Stimulated activated naive CD4-positive, alpha-beta T cell treated with Interleukin-2 at 50 U/mL for 16 hours (primary cell): ENCODE results near the gene DESI1.

Experiments used
- DNase-seq: peaks from one replicate; lab custom pipeline; 2025; lab: John Stamatoyannopoulos, UW

DESI1 gene

DNA sequence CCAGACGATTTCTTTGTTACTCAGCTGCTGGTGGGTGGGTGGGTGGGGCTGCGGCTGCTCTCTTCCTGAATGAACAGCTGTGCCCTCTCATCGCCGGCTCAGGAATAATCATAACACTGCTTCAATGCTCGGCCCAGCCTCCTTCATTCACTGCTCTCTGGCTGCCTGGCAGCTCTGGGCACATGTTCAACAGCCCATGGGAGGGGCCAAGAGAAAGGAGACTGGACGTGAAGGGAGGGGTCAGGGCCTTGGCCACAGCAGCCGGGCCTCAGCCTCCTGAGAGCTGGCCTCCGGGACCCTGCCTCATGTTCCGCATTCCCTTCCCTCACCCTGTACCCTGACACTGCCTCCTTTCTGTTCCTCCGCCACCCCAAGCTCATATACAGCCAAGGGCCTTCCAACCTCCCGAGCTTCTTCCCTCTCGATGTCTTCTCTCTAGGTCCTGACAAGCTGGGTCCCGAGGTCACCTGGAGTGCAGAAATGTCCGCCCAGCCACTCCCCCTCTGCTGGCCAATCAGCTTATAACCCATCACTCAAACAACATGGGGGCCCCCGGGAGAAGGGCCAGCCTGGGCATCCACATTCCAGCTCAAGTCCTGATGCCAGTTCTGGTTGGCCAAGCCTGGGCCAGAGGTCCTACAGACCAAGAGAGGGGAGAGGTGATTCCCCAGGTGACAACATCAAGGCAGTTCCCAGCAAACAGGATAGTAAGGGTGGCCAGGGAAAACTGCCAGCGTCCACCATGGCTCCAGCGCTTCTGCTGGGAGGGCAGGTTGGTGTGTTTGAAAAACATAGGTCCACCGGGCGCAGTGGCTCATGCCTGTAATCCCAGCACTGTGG is 63.2 kb downstream of the DESI1 start:
- no peak for DNase-seq

DNA sequence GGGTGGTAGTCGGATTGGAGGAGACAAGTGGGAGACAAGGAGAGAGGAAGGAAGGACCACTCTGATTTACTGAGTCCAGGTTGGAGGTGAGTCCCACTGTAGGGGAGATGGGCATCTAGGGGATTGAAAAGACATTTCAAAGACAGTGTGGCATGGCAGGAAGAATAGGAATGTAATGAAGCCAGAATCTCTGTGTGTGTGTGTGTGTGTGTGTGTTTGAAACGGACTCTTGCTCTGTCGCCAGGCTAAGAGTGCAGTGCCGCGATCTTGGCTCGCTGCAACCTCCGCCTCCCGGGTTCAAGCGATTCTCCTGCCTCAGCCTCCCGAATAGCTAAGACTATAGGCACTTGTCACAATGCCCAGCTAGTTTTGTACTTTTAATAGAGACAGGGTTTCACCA is 64.3 kb downstream of the DESI1 start:
- no peak for DNase-seq

DNA sequence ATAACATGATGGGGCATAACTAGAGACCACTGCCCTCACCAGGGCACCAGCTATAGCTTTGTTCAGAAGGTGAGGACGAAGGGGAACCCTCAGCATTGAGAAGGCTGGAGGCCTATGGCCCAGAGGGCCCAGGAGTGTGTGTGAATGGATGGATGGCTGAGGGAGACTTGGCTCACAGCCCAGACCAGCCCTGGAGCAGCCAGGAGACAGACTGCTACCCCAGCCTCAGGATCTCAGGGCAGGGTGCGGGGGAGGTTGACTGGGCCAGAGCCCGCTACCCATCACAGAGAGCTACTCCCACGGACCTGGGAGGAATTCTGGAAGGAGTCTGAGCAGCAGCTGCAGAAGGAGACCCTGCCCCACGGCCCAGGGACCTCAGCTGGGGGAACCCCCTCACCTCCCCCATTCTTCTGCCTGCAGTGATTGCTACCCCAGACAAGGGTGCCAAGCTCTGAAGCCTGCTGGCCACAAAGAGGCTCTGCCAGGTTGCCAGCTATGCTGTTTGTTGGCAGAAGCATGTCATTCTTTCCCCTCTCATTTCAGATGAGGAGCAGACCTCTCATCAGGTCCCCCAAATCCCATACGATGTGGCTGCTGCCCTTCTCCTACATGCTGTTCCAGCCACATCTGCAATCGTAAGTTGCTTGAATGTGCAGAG is 65.4 kb downstream of the DESI1 start:
- no peak for DNase-seq

DNA sequence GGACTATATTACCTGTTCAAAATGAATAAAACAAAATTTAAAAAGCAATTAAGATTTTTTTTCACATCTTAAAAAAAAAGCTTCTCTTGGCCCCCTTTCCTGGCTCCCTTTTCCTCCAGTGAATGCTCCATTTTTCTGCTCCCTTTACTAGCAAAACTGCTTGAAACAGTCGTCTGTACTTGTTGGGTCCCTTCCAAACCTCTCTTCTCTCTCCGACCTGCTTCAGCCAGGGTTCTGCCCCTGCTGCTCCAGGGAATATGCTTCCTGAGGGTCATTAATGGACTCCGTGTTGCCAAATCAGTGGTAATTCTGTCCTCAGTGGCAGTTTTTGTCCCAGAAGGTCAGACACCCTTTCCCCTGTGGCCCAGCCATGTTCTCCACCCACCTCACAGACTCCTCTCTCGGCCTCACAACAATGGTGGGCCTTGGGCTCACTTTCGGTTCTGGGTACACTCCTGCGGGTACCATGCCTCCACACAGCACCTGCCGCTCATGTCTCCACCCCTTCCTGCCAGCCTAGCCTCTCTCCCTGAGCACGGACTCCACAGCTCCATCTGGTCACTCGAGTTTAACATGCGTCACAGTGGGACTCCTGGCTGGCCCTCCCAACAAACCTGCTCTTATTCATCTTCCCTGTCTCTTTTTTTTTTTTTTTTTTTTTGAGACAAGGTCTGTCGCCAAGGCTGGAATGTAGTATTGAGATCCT is 68.8 kb downstream of the DESI1 start:
- no peak for DNase-seq

DNA sequence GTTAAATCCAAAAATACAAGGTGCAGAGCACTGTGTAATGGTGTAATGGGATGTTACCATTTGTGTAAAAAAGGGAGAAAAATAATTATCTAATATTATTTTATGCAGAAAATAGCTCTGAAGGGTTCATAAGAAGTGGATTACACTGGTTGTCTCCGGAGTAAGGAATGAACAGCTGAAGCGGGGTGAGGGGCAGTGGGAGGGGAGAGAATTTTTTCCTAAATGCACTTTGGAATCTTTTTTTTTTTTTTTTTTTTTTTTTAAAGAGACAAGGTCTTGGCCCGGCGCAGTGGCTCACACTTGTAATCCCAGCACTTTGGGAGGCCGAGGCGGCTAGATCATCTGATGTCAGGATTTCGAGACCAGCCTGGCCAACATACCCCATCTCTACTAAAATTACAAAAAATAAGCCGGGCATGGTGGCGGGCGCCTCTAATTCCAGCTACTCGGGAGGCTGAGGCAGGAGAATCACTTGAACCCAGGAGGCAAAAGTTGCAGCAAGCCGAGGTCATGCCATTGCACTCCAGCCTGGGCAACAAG is 69.8 kb downstream of the DESI1 start:
- no peak for DNase-seq

DNA sequence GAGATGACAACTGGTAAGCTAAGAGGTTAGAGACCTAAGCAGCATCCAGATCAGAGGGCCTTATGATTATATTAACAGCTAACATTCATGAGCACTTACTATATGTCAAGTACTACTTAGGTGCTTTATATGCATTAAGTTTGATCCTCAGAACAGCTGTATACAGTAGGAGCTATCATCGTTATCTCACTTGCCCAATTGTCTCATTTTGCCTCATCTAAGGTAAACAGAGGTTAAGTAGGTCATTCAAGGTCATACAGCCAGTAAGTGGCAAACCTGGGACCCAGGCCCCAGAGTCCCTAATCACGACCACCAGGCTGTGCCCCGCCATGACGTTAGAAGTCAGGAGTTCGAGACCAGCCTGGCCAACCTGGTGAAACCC is 72.0 kb downstream of the DESI1 start:
- DNase-seq = no peak
